ENCODE results near the gene KY. TPM values are rescaled to one million over a fixed set of nuclear protein-coding genes. Genes with fewer than 3 reads are reported as not detected.

Gene KY
- total RNA-seq, 2 experiments from 2014 or later = not detected

DNA sequence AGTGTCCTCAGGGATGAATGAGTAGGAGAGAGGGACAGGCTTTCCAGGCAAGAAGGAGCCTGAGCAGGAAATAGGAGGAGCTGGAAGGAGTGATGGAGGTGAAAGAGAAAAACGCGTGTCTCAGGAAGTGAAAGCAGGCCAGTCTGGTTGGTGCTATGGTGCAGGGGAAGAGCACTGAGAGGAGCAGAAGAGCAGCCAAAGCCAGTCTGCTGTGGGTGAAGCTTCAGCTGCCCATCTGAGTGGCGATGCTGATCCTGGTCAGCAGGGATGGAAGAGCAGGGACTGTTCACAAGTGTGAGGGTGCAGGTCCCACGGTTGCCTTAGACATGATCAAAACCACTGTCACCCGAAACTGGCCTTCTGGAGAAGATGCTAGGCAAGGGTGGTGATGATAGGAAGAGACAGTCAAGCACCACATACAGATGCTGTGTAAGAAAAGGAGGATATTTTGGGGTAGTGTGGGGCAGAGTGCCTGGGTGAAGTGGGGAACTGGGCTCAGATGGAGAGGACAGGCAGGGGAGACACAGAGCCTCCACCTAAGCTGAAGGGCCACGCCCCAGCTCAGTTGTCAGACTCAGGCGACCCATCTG, 5.5 kb upstream of the KY start:
- no peak for DNase-seq
- Mint-ChIP-seq H3K27me3 (peaks cover 7% of the 10 kb centered on the region), H3K36me3 (no peaks in the 10 kb centered on the region), H3K4me3 (no peak overlapping the region), H3K4me1 (no peaks in the 10 kb centered on the region), H3K27ac (no peak overlapping the region), H3K9me3 (no peaks in the 10 kb centered on the region)

DNA sequence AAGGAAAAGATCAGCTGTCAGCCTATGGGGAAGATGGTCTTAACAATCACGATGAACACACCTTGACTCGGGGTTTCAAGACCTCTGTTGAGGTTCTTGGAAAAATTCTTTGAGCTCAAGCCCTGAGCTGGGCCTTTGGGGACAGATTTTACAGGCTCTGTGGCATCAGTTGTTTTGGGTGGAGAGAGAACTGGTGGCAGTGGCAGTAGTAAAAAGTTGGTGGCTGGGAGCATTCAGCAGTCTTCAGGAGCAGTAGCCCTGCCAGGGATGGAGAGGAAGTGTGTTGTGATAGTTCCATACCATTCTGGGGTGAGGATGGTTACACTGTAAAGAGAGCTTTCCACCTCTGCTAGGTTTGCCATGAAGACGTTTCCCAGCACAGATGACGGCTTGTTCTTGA, 4.9 kb upstream of the KY start:
- no peaks in the 10 kb centered on the region for H3K9me3 Mint-ChIP-seq
- H3K4me1 Mint-ChIP-seq = no peaks in the 10 kb centered on the region
- H3K36me3 Mint-ChIP-seq = no peaks in the 10 kb centered on the region
- H3K27me3 Mint-ChIP-seq = peaks cover 9% of the 10 kb centered on the region
- no peak for DNase-seq
- H3K27ac Mint-ChIP-seq = no peak overlapping the region
- H3K4me3 Mint-ChIP-seq = no peak overlapping the region

DNA sequence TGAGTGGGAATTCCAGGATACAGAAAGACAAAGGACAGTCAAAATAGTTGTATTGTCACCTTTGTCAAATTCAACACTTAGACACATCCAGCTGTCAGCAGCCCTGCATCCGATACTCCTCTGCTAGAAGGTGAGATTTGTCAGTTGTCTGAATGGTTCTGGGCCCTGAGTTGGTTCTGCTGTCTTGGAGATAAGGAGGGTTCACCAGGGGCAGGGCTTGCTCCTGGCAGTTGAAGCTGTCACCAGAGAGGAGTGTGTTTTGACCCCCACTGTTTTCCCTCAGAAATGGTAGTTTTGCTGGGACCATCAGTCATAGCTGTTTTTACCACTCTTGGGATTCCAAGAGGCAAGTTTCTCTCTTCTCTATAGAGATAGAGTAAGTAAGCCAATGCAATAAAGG, 3.2 kb upstream of the KY start:
- Mint-ChIP-seq H3K4me3 (no peak overlapping the region), H3K9me3 (no peaks in the 10 kb centered on the region), H3K27me3 (peaks cover 20% of the 10 kb centered on the region), H3K36me3 (no peaks in the 10 kb centered on the region), H3K27ac (no peak overlapping the region), H3K4me1 (no peaks in the 10 kb centered on the region)
- no peak for DNase-seq

DNA sequence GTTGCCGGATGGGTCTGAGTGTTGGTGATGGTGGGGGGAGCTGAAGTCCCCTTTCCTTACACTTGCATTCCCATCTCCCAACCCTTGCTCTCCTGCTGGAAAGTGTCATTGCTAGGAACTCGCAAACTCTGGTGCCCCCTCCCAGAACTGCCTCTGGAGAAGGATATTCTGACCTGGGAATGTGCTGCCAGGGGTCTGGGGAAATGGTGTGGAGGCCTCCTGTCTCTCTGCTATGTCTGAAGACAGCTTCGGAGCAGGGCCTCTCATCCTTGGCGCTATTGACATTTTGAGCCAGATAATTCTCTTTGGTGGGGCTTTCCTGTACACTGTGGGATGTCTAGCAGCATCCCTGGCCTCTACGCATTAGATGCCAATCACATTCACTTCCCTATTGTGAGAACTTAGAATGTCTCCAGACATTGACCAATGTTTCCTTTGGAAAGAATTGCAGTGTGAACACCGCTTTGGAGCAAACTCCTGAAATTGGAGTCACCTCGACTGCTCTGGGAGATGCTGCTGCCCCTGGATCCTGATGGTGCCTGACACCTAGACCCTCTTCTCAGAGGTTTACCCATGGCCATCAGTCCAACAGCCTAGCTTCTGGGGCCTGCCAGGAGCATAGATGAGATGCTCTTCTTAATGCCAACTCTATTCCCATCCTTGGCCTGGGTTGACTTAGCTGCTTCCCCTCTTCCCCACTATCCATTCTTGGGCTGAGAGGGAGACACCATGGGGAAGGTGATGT, 2.2 kb upstream of the KY start:
- Mint-ChIP-seq H3K36me3 (no peaks in the 10 kb centered on the region), H3K27ac (no peak overlapping the region), H3K27me3 (peaks cover 20% of the 10 kb centered on the region), H3K4me3 (no peak overlapping the region), H3K9me3 (no peaks in the 10 kb centered on the region), H3K4me1 (no peaks in the 10 kb centered on the region)
- DNase-seq = no peak

DNA sequence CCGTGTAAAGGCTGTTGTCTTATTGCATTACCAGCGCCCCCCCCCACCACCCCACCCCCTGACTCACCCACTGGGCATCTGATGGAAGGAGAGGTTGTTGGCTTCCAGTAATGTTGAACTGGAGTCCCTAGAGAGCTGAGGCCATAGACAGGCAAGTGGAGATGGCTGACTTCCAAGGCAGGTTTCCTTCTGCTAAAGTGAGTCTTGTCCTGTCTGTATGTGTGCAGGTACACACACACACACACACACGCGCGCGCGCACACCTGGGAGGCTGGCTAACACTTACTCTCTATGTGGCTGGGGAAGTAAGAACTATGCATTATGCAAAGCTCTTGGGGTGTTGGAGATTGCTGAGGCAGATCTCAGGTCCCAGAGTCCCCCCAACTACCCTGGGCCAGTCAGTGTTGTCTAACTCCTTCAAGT, 1.6 kb upstream of the KY start:
- H3K4me3 Mint-ChIP-seq = no peak overlapping the region
- H3K4me1 Mint-ChIP-seq = no peaks in the 10 kb centered on the region
- no peak for DNase-seq
- no peak overlapping the region for H3K27ac Mint-ChIP-seq
- no peaks in the 10 kb centered on the region for H3K36me3 Mint-ChIP-seq
- H3K27me3 Mint-ChIP-seq = peaks cover 20% of the 10 kb centered on the region
- no peaks in the 10 kb centered on the region for H3K9me3 Mint-ChIP-seq

DNA sequence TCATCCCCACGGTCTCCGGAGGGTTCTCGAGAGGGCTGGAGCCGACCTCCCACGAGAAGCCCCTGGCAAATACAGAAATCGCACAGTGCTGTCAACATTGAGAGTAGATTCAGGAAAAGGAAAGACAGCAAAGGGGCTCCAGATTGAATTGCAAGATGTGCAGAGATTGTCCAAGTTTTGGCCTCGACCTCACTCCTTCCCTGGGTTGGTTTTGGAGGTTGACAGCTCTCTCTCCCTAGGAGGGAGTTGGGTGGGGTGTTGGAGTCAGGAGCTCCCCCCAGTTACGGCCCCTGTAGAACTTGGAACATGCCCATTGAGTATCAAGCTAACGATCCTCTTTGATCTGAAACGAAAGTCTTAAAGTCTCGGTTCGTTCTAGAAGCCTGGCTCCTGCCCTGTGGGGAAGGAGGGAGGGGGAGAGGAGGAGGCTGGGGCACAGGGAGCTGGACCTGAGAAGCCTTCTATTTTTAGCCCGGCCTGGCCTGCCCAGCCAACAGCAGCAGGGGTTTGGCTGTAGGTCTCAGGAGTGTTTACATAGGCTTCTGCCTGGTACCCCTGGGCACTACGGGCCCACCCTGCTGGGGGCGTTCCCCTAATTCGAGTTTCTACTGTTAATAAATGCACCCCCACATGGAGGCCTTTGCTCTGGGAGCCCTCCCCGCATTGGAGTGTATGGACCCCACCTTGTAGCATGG, 672 bp upstream of the KY start:
- H3K27ac Mint-ChIP-seq = no peak overlapping the region
- no peaks in the 10 kb centered on the region for H3K9me3 Mint-ChIP-seq
- DNase-seq = no peak
- H3K36me3 Mint-ChIP-seq = no peaks in the 10 kb centered on the region
- H3K4me3 Mint-ChIP-seq = peak overlapping the region; percentile 20
- no peaks in the 10 kb centered on the region for H3K4me1 Mint-ChIP-seq
- peaks cover 20% of the 10 kb centered on the region for H3K27me3 Mint-ChIP-seq

DNA sequence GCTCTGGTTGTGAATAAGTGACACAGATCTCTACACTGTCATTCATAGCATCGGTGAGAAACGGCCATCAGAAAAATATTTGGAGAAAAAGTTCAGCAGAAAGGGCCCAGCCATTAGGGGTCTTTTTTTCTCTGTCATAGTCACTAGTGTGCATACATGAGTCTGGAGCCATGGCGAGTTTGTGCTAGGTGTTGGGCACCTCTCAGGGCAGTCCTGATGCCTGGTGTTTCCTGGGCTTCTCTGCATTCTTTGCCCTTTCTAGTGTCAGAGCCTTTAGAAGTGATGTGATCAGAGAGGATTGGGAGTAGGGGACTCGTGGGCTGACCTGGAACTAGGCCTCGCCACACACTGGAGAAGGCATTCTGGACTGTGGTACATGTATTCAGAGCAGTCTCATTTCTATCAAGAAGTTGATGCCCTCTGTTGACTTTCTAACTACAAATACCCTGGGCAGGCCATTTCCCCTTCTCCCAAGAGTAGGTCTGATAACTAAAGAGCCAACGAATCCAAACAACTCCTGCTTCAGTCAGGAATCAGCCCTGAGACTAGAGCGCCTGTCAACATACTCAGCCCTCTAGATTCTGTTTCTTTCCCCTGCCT, 1.6 kb downstream of the KY start:
- no peak overlapping the region for H3K27ac Mint-ChIP-seq
- no peaks in the 10 kb centered on the region for H3K9me3 Mint-ChIP-seq
- DNase-seq = no peak
- no peaks in the 10 kb centered on the region for H3K36me3 Mint-ChIP-seq
- H3K4me3 Mint-ChIP-seq = no peak overlapping the region
- peaks cover 20% of the 10 kb centered on the region for H3K27me3 Mint-ChIP-seq
- H3K4me1 Mint-ChIP-seq = no peaks in the 10 kb centered on the region

DNA sequence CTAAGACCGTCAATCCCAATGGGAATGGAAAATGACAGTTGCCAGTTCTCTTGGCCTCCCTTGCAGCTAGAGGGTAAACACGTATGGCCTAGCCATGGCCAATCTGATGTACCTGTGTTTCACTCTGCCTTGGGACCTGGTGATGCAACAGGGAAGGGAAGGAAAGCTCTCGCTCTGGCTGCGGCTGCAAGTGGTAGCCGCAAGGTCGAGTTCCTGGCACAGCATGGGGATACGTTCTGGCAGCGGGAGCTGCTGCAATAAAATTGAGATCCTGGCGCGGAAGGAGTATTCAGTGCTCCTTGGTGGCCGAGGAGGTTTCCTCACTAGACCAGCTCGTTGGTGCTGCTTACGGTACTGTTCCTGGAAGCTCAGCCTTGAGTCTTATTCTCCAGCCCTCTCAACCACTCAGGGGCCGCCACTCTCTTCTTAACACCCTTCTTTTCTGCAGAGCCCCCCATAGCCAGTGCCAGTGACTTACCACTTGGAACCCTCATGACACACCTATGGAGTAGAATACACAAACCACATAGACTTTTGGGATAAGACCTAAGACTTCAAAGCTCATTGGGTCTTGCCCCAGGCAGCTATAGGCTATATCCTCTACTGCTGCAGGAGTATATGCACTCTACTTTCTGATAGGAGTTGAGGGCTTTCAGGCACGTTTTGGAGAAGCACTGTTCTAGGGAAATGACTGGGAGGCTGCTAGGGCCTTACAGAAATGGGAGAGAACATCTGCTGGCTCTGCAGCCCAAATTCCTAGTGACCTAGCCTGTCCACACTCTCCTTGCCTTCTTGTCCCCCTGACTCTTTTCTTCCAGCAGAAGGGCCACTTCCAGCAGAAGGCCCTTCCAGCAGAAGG, 2.7 kb downstream of the KY start:
- Mint-ChIP-seq H3K4me3 (no peak overlapping the region), H3K9me3 (no peaks in the 10 kb centered on the region), H3K36me3 (no peaks in the 10 kb centered on the region), H3K27me3 (peaks cover 20% of the 10 kb centered on the region), H3K4me1 (no peaks in the 10 kb centered on the region), H3K27ac (no peak overlapping the region)
- DNase-seq = no peak

DNA sequence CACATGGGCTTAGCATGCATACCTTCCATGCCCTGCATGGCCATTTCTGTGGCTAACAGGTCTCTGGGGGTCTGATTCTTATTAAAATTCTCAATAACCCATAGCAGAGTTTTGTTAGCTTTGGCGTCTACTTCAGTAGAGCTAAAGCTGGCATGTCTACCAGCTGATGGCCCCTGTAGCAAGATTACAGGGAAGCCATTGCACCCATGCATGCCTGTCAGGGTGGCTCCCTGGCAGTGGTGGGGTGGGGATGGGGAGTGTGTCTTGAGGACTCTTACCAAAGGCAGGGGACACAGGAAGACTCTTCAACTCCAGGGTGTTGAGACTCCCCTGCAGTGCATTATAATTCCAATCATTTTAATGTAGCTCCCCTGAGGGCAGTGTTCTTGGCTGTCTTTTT, 4.7 kb downstream of the KY start:
- H3K36me3 Mint-ChIP-seq = no peaks in the 10 kb centered on the region
- DNase-seq = no peak
- H3K4me3 Mint-ChIP-seq = no peak overlapping the region
- H3K27ac Mint-ChIP-seq = no peak overlapping the region
- H3K9me3 Mint-ChIP-seq = no peaks in the 10 kb centered on the region
- no peaks in the 10 kb centered on the region for H3K4me1 Mint-ChIP-seq
- peaks cover 11% of the 10 kb centered on the region for H3K27me3 Mint-ChIP-seq

DNA sequence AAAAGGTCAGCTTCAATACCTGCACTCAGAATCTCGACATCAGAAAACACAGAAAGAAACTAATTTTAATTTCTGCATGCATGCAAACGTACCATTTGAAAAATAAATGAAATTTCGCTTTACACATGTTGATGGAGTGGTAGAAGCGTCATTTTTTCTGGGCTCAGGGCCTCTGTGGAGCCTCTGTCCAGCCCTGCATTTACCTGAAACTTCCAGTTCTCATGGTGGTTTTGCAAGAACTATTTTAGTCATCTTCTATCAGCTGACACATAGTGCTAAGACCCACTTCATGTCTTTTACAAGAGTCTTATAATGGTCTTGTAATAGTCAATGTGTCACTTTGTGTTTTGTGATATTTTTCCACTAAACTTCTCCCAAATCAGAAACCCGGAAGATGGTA, 5.3 kb downstream of the KY start:
- Mint-ChIP-seq H3K36me3 (no peaks in the 10 kb centered on the region), H3K4me3 (no peak overlapping the region), H3K27ac (no peak overlapping the region), H3K4me1 (no peaks in the 10 kb centered on the region), H3K27me3 (peaks cover 11% of the 10 kb centered on the region), H3K9me3 (no peaks in the 10 kb centered on the region)
- DNase-seq = no peak

DNA sequence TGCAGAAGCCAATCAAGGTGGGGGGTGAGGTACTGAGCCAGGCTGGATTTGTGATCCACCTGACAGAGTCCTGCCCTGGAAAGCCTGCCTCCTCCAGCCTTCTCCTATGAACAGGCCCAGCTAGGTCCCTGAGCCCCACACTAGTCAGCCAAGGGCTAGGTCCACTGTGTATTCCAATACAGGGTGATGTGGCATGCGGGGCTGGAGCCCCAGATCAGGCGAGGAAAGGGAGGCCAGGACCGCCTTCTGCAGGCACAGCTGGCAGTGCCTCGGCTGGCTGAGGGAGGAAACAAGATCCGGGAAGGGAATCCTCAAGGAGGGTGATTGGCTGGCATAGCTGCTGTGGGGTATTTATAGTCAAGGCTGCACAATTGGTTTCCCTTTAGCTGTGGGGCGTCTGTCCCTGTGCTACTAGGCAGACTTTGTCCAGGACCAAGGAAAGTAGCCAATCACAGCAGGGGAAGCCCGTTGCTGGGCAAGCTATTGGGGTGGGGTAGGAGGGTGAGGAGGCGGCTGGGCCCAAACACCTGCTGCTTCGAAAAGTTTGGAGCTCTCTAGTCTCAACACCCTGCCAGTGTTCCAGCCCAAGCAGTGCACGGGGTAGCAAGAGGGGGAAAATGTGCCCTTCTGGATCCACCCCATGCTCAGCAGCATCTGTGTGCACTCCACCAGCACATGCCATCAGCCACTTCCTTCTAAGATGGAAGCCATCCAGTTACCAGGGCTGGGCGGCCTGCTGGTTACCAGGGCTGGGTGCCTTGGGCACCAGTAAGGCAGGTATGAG, 5.9 kb downstream of the KY start:
- H3K9me3 Mint-ChIP-seq = no peaks in the 10 kb centered on the region
- H3K27ac Mint-ChIP-seq = no peak overlapping the region
- peaks cover 7% of the 10 kb centered on the region for H3K27me3 Mint-ChIP-seq
- DNase-seq = no peak
- H3K36me3 Mint-ChIP-seq = no peaks in the 10 kb centered on the region
- H3K4me1 Mint-ChIP-seq = no peaks in the 10 kb centered on the region
- H3K4me3 Mint-ChIP-seq = no peak overlapping the region

DNA sequence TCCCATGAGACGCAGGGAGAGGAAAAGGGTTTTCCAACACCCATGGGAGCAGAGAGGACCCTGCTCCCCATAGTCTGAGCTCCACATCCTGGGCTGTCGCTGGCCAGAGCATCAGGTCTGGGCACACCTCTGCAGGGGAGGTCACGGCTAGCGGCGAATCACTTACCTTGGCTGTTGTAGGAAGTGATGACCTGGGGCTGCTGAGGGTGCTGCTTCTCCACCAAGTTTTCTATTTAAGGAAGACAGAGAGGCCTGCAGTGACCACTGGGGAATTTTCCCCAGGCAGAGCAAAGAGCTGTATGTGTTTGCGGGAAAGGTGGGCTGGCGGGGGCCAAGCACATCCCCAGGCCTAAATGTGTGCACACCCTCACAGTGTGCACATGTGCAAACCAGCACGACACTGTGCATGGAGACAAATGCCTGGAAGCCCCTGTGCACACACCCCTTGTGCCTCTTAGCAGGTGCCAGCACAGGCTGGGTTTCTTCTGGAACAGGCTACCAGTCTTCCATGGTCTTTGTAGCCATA, 7.6 kb downstream of the KY start:
- no peak overlapping the region for H3K4me3 Mint-ChIP-seq
- H3K27me3 Mint-ChIP-seq = no peaks in the 10 kb centered on the region
- H3K4me1 Mint-ChIP-seq = no peaks in the 10 kb centered on the region
- DNase-seq = no peak
- H3K36me3 Mint-ChIP-seq = no peaks in the 10 kb centered on the region
- no peak overlapping the region for H3K27ac Mint-ChIP-seq
- H3K9me3 Mint-ChIP-seq = no peaks in the 10 kb centered on the region

DNA sequence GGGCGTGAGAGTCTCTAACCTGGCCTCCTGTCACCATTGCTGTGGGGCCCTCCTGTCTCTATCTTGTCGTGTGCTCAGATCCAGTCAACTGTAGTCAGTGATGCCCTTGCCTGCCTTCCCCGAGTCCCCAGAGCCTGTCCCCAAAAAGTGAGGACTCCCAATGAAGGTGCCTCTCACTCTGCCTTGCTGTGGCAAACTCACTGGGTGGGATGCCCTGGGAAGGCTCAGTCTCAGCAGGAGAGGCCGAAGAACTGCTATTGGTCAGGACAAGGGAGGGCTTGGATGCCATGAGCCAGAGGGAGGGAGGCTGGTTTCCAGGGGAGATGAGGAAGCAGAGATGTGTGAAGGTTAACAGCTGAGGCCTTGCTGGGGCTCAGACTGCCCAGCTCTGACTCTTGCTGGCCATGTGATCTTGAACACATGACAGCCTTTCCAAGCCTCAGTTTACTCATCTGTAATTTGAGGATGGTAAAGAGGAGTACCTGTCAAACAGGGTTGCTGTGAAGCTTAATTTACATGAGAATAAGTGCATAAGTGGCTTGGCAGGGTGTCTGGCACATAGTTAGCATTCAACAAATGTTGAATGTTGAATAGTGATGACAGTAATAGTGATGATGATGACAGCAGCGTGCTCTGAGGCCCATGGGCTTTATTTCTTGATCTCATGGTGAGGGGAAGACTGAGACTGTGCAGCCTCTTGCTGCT, 8.2 kb downstream of the KY start:
- no peak for DNase-seq
- Mint-ChIP-seq H3K9me3 (no peaks in the 10 kb centered on the region), H3K27ac (no peak overlapping the region), H3K4me3 (no peak overlapping the region), H3K4me1 (no peaks in the 10 kb centered on the region), H3K36me3 (no peaks in the 10 kb centered on the region), H3K27me3 (no peaks in the 10 kb centered on the region)
